T-helper 17 cell (primary cell): Measurements from ENCODE around the gene MTG2. TPM values are rescaled to one million over a fixed set of nuclear protein-coding genes. Genes with fewer than 3 reads are reported as not detected.
A peak's percentile ranks its signal among the peaks of the same experiment; 100 is the strongest.

Experiments
- ATAC-seq: fragments of 150-1000 bp; cut with Tn5 transposase; 2 replicates; pipeline ENCODE4 v1.10.0; 2021; ENCODE audit warnings: mild to moderate bottlenecking, moderate library complexity
- DNase-seq, 3 donors: peaks; one replicate each; pipeline versions ENCODE4 v3.0.0 to v3.0.0-alpha.2; 2020 to 2021
- H3K9me3 ChIP-seq: one replicate; pipeline ENCODE4 v1.7.0; 2013; ENCODE audit warnings: low read length, mild to moderate bottlenecking; ENCODE audit not compliant: control insufficient read depth, poor library complexity, severe bottlenecking
- H3K27ac Mint-ChIP-seq: one replicate; pipeline ENCODE4 v1.8.0; 2022; ENCODE audit warnings: mild to moderate bottlenecking, moderate library complexity, mixed read lengths
- H3K27me3 Mint-ChIP-seq: one replicate; pipeline ENCODE4 v1.8.0; 2022; ENCODE audit warnings: mixed read lengths
- H3K36me3 Mint-ChIP-seq: one replicate; pipeline ENCODE4 v1.8.0; 2022; ENCODE audit warnings: low read depth, mixed read lengths
- H3K4me1 Mint-ChIP-seq: one replicate; pipeline ENCODE4 v1.8.0; 2022; ENCODE audit warnings: mild to moderate bottlenecking, mixed read lengths
- H3K4me3 Mint-ChIP-seq: one replicate; pipeline ENCODE4 v1.8.0; 2022; ENCODE audit warnings: mild to moderate bottlenecking, moderate library complexity, mixed read lengths
- total RNA-seq, 4 donors: library from RNA in 2 of 4; stranded (reverse) in 2 of 4; gene quantifications; one replicate each; pipeline ENCODE4 v1.2.3 and lab custom pipeline; 2022 to 2026

Gene MTG2
- total RNA-seq, 2 donors from 2014 or later = 13.8 to 14.3 TPM

DNA sequence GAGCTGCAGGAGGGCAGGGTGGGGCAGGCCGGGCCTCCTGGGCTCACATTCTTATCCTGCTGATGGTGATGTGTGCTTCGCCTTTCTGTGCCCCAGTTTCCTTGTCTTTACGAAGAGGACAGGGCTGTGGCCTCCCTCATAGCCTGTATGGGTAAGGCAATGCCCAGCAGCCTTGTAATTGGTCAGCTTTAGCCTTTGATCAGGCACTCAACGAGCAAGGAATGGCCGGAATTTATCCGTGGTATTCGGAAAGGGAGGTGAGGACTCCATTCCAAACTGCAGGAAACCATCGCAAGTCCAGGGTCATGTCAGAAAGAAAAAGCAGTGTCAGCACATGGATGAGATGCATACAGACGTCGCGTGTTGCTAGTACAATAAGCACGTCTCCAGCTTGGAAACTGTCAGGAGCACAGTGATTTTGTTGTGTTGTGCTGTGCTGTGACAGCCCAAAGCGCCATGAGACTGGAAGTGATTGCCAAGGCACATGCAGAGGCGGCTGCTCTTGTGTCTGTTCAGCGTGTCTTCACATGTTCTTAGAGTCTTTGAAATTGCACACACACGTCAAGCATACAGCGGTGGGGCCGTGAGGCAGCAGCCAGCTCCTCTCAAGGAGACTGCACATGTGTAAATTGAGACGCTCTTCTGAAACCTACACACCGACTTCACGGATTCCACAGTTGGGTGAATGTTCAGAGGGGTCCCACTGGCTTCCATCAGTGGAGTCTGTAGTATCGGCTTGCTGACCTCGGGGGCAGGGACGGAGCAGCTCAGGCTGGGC is 33.1 kb upstream of the MTG2 start:
- H3K27ac Mint-ChIP-seq = peak overlapping the region; percentile 6
- no peak for ATAC-seq

DNA sequence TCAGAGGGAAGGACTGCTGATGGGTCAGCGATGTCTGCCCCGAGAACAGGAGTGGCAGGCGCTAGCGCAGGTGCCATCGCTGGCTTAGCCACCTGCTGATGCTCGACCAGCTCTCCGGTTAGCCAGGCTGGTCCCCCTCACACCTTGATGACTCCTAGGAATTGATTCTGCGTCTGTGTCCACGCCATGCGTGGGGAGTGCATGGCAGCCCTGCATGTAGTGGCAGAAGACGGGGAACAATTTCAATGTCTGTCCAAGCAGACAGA is 32.6 kb upstream of the MTG2 start:
- H3K9me3 ChIP-seq = no peaks in the 10 kb centered on the region
- peaks cover 7% of the 10 kb centered on the region for H3K36me3 Mint-ChIP-seq
- H3K4me3 Mint-ChIP-seq = no peak overlapping the region
- no peak overlapping the region for H3K27ac Mint-ChIP-seq
- ATAC-seq (no peak), DNase-seq (no peak)
- no peaks in the 10 kb centered on the region for H3K27me3 Mint-ChIP-seq
- H3K4me1 Mint-ChIP-seq = peaks cover 16% of the 10 kb centered on the region

More for the DNA sequence above, 33.1 kb upstream of the MTG2 start:
- no peak overlapping the region for H3K4me3 Mint-ChIP-seq
- peaks cover 18% of the 10 kb centered on the region for H3K4me1 Mint-ChIP-seq
- H3K27me3 Mint-ChIP-seq = no peaks in the 10 kb centered on the region
- DNase-seq = no peak
- no peaks in the 10 kb centered on the region for H3K9me3 ChIP-seq
- peaks cover 4% of the 10 kb centered on the region for H3K36me3 Mint-ChIP-seq

DNA sequence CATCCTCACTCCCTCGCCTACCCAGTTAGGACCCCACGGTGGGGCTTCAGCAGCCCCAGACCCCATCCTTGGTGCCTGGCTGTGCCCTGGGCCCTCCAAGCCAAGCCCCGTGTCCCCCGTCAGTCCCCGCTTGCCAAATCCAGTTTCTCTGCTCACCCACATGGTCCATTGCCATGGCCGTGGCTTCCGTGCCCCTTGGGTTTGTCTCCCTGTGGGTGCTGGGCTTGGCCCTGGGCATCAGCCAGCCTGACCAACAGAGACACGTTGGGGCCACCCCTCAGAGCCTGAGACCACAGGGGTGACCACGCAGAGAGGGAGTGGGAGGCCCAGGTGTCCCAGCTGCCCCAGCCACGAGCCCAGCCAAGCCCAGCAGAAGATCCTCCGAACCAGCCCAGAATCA is 31.6 kb upstream of the MTG2 start:
- Mint-ChIP-seq H3K4me1 (peaks cover 17% of the 10 kb centered on the region), H3K27ac (no peak overlapping the region), H3K36me3 (peaks cover 7% of the 10 kb centered on the region), H3K4me3 (no peak overlapping the region), H3K27me3 (no peaks in the 10 kb centered on the region)
- H3K9me3 ChIP-seq = no peaks in the 10 kb centered on the region
- ATAC-seq (no peak), DNase-seq (no peak)

DNA sequence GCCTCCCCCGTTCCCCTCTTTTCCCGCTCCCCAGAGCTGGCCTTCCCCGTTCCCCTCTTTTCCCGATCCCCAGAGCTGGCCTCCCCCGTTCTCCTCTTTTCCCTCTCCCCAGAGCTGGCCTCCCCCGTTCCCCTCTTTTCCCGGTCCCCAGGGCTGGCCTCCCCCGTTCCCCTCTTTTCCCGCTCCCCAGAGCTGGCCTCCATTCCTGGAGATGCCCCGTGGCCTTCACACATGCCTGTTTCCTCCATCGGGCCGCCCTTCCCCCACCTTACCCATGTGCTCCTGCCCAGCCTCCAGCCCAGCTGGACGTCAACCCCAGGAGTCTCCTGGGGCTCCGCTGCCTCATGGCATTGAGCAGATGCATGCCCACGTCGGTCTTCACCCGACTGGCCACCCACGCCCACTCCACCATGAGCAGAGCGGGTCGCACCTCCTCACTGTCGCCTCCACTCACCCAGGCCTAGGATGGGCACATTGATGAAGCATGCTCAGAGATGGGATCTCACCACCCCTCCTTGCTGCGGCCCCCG is 30.9 kb upstream of the MTG2 start:
- no peaks in the 10 kb centered on the region for H3K9me3 ChIP-seq
- Mint-ChIP-seq H3K27me3 (no peaks in the 10 kb centered on the region), H3K4me1 (peaks cover 20% of the 10 kb centered on the region), H3K36me3 (peaks cover 7% of the 10 kb centered on the region), H3K27ac (no peak overlapping the region), H3K4me3 (no peak overlapping the region)
- ATAC-seq = no peak
- DNase-seq = no peak

DNA sequence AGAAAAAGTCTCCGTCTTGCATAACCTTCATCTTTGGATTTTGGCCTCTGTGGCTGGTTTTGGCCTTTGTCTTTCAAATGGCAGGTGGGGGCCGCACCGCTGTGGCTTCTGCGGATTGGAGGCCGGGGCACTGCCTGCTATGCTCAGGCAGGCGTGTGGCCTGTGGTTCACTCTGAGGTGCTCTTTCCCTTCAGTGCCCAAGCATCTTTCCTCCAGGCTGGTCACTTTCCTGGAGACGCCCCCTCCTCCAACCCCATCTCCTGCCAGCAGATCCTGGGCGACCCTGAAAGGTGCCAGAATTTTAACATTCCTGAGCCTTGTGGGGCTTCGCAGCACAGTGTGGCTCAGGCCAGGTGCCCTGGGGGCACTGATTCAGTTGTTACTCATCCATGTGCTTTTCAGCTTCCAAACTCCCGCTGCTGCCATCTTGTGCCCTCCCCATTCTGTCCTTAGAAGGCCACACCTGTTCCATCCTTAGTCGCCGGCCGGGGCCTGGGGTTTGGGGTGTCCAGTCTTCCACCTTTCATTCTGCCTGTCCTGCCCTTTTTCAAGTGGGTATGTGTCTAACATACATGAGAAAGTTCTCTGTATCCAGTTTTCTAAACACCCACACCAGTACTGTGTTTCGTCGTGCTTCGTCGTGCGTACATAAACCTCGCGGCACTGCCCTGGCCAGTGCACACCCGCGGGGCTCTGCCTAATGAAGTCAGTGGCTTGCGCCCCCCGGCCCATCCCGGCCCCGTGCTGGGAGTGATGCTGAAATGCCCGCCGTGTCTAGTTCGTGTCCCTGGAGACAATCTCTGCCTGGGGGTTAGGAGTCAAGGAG is 27.2 kb upstream of the MTG2 start:
- DNase-seq (no peak), ATAC-seq (no peak)
- Mint-ChIP-seq H3K4me1 (peaks cover 17% of the 10 kb centered on the region), H3K4me3 (no peak overlapping the region), H3K27me3 (no peaks in the 10 kb centered on the region), H3K36me3 (peaks cover 7% of the 10 kb centered on the region), H3K27ac (no peak overlapping the region)
- H3K9me3 ChIP-seq = no peaks in the 10 kb centered on the region

DNA sequence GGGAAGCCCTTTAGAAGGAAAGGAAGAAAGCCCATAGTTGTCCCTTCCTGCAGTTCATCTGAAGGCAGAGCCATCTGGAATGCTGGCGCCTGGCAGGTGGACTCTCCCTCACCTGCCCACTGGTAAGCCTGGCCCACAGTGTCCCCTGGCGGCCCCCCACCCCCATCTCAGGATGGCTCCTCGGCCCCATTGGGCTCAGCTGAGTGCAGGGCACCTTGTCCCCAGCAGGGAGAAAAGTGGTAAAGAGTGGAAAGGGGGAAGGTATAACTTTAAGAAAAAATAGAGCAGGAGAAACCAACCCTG is 26.6 kb upstream of the MTG2 start:
- H3K9me3 ChIP-seq = no peaks in the 10 kb centered on the region
- Mint-ChIP-seq H3K27me3 (no peaks in the 10 kb centered on the region), H3K36me3 (peaks cover 7% of the 10 kb centered on the region), H3K4me3 (no peak overlapping the region), H3K4me1 (peaks cover 15% of the 10 kb centered on the region), H3K27ac (no peak overlapping the region)
- ATAC-seq (no peak), DNase-seq (no peak)

DNA sequence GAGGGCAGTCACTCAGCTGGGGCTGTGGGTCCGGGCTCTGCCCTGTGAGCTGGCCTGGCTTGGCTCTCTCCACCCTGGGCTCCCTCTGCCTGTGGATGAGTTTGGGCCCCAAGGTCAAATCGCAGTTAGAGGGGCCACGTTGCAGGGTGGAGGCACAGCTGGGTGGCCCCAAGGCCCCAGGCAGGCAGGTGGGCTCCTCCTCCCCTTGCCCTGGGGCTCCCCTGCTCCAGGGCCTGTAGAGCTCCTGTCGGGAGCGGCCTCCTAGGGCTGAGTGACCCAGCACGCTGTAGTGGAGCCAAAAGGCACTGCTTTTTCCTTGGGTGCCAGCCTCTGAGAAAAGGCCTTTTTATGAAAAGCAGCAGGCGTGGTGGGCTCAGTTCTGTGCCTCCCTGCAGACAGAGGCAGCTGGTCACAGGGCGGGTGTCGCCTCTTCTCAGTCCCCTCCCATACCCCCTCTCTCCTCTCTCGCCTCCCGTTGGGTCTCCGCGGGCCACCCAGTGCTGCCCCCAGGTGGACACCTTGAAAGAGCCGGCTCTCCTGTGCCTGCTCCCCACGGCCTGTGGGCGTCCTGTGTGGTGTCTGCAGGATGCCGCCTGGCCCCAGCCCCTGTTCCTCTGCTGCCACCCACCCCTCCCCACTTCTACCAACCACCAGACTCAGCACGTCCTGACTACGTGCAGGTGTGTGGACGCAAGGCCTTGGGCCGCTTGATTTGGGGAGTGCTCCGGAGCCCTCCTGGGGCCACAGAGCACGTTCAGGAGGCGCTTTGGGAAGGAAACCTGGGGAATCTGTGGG is 26.0 kb upstream of the MTG2 start:
- no peaks in the 10 kb centered on the region for H3K9me3 ChIP-seq
- DNase-seq (peak; percentile 57 to 68 (median 59)), ATAC-seq (peak; percentile 91)
- Mint-ChIP-seq H3K27ac (no peak overlapping the region), H3K27me3 (no peaks in the 10 kb centered on the region), H3K4me1 (peaks cover 14% of the 10 kb centered on the region), H3K36me3 (peaks cover 7% of the 10 kb centered on the region), H3K4me3 (no peak overlapping the region)

DNA sequence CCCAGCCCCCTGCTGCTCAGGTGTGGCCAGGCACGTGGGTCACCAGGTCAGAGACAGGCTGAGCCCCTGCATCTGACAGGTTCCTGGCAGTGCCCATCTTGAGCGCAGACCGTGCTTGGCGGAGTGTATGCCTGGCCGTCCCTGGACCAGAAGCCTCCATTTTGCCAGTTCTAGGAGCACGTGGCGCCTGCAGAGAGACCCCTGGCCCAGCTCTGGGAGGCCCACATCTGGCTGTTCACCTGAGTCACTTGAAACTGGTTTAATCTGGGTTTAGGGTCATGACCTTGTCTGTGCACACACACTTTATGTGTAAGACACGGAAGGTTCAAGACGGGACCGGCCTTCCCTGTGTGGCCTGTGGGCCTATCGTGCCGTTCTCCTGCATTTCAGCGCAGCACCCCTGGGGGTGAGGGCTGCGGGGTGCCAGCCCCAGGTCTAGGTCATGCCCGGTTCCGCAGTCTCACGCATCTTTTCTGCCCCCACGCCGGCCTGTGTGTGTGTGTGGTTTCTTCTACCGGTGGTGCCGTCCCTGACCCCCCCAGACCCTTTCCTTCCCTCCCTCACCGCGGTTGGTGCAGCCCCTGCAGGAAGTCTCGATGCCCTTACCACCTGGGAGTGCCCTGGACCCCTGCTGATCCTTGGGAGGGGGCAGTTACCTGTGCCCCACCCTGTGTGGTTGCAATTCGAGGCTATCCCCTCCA is 25.3 kb upstream of the MTG2 start:
- H3K36me3 Mint-ChIP-seq = peaks cover 7% of the 10 kb centered on the region
- H3K4me1 Mint-ChIP-seq = peaks cover 14% of the 10 kb centered on the region
- no peak overlapping the region for H3K27ac Mint-ChIP-seq
- H3K4me3 Mint-ChIP-seq = no peak overlapping the region
- no peaks in the 10 kb centered on the region for H3K9me3 ChIP-seq
- H3K27me3 Mint-ChIP-seq = no peaks in the 10 kb centered on the region
- DNase-seq (no peak), ATAC-seq (no peak)

DNA sequence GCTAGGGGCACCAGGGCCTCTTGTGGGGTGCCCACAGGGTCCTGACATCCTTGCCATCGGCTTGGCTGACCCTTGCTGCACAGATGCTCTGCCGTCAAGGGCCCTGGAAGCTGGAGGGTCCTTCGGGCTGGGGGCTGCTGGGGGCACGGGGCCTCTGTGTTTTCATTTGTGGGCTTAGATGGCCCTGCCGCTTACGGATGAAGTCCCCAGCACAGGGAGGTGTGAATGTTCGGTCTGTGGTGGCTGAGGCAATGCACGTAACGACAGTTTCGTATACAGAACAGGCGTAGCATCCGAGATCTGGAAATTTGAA is 24.8 kb upstream of the MTG2 start:
- H3K36me3 Mint-ChIP-seq = peaks cover 7% of the 10 kb centered on the region

DNA sequence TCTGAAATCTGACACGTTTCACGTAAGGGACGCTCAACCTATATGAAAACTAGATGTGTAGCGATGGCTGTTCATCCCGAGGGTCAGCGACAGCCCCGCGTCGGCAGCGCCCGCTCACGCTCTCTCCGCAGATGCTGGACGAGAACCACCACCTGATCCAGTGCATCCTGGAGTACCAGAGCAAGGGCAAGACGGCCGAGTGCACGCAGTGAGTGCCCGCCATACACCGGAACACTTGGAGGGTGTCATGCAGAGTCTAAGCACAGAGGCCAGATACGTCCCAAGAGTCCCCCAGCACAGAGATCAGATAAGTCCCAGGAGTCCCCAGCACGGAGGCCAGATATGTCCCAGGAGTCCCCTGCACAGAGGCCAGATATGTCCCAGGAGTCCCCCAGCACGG is 24.3 kb upstream of the MTG2 start:
- Mint-ChIP-seq H3K4me3 (no peak overlapping the region), H3K36me3 (peaks cover 7% of the 10 kb centered on the region)

More for the DNA sequence above, 24.8 kb upstream of the MTG2 start:
- Mint-ChIP-seq H3K27ac (no peak overlapping the region), H3K4me3 (no peak overlapping the region), H3K4me1 (peaks cover 14% of the 10 kb centered on the region), H3K27me3 (no peaks in the 10 kb centered on the region)
- no peaks in the 10 kb centered on the region for H3K9me3 ChIP-seq
- DNase-seq (no peak), ATAC-seq (no peak)

DNA sequence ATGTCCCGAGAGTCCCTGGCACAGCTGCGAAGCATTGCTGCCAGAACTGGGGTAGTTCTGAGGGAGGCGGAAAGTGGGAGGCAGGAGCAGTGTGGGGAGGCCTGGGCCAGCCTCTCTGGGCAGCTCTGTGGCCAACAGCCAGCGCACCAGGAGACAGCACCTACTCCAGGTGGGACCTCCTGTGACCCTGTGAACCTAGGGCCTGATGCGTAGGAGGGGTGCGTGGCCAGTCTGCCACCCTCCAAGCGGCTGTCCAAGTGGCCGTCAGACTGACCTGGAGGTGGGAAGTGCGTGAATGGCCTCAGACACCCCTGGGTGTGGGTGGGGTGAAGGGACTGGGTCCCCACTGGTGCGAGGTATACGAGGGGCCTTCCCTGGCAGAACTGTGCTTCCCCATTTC is 23.8 kb upstream of the MTG2 start:
- ATAC-seq (no peak), DNase-seq (no peak)
- Mint-ChIP-seq H3K36me3 (peaks cover 6% of the 10 kb centered on the region), H3K4me1 (peaks cover 14% of the 10 kb centered on the region), H3K27ac (no peak overlapping the region), H3K27me3 (no peaks in the 10 kb centered on the region), H3K4me3 (no peak overlapping the region)
- no peaks in the 10 kb centered on the region for H3K9me3 ChIP-seq

More for the DNA sequence above, 24.3 kb upstream of the MTG2 start:
- Mint-ChIP-seq H3K27ac (no peak overlapping the region), H3K27me3 (no peaks in the 10 kb centered on the region), H3K4me1 (peaks cover 14% of the 10 kb centered on the region)
- no peaks in the 10 kb centered on the region for H3K9me3 ChIP-seq
- DNase-seq (no peak), ATAC-seq (no peak)

DNA sequence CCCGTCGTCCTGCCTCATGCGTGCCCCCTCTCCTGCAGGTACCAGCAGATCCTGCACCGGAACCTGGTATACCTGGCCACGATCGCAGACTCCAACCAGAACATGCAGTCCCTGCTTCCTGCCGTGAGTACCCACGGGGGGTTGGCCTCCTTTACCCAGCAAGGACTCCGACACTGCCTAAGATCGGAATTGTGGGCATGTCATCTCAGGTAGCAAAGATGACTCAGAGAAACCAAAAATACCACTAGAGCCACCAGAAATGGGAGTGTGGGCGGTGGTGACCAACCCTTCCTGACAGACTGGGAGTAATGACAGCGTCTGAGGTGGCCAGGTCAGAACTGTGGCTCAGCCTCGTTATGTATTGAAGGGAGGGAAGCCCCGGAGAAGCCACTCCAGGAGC is 23.0 kb upstream of the MTG2 start:
- Mint-ChIP-seq H3K4me1 (peaks cover 14% of the 10 kb centered on the region), H3K36me3 (peaks cover 3% of the 10 kb centered on the region), H3K27me3 (no peaks in the 10 kb centered on the region), H3K4me3 (peak overlapping the region; percentile 41), H3K27ac (peak overlapping the region; percentile 62)
- DNase-seq (no peak), ATAC-seq (peak; percentile 26)
- no peaks in the 10 kb centered on the region for H3K9me3 ChIP-seq

DNA sequence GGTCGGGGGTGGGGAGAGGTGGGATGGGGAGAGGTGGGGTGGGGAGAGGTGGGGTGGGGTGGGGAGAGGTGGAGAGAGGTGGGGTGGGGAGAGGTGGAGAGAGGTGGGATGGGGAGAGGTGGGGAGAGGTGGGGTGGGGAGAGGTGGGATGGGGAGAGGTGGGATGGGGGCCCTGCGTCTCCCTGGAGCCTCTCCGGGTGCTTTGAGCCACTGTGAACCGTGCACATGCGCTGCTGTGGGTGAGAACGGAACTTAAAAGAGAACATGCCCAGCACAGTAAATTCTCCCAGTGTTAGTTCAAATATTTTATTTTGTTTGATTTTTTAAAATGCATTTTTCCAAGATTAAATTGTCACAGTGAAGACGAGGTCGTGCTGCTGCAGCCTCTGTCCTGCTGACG is 22.6 kb upstream of the MTG2 start:
- Mint-ChIP-seq H3K4me3 (no peak overlapping the region), H3K27ac (no peak overlapping the region), H3K27me3 (no peaks in the 10 kb centered on the region), H3K36me3 (peaks cover 2% of the 10 kb centered on the region), H3K4me1 (peaks cover 14% of the 10 kb centered on the region)
- ATAC-seq = no peak
- H3K9me3 ChIP-seq = no peaks in the 10 kb centered on the region
- no peak for DNase-seq
